ENCODE data around the gene RTN4R.
"Not testable (repeated sequence)": the region's sequence is repeated elsewhere in the genome, so short reads cannot be mapped to it uniquely, and the experiment has no call there.

DNA sequence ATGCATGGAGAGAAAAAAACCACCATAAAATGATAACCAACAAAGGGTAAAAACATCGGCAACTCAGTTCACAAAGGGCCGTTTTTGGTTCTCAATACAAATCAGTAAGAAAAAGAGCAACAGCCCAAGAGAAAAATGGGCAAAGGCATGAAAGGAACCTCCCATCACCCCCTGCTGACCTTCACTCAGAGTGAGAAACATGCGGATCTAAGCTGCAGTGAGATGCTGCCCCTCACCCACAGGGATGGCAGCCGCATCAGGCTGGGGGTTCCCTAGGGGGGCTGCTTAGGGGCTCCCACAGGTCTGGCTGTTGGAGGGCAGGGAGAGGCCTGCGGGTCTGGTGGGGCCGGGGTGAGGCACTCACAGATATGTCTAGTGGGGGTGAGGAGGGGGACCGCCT lies 7.2 kb upstream of the RTN4R start:
- TF ChIP-seq, protein P1, sequence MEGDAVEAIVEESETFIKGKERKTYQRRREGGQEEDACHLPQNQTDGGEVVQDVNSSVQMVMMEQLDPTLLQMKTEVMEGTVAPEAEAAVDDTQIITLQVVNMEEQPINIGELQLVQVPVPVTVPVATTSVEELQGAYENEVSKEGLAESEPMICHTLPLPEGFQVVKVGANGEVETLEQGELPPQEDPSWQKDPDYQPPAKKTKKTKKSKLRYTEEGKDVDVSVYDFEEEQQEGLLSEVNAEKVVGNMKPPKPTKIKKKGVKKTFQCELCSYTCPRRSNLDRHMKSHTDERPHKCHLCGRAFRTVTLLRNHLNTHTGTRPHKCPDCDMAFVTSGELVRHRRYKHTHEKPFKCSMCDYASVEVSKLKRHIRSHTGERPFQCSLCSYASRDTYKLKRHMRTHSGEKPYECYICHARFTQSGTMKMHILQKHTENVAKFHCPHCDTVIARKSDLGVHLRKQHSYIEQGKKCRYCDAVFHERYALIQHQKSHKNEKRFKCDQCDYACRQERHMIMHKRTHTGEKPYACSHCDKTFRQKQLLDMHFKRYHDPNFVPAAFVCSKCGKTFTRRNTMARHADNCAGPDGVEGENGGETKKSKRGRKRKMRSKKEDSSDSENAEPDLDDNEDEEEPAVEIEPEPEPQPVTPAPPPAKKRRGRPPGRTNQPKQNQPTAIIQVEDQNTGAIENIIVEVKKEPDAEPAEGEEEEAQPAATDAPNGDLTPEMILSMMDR (IDR thresholded peaks at IDR 0.05; ENCODE audit: insufficient read depth, low read depth, low read length) = not testable (repeated sequence)
- TF ChIP-seq EZH2 (IDR thresholded peaks at IDR 0.05; ENCODE audit: insufficient read depth, low read length) = not testable (repeated sequence)
